ENCODE results near the gene FMN1. TPM values are rescaled to one million over a fixed set of nuclear protein-coding genes. Genes with fewer than 3 reads are reported as not detected.
"Not testable (repeated sequence)": the region's sequence is repeated elsewhere in the genome, so short reads cannot be mapped to it uniquely, and the experiment has no call there.

The FMN1 gene
- total RNA-seq, 1 experiment from 2014 or later: 21.9 TPM

GRCh38 chr15:33094336-33094735 is 100.2 kb downstream of the FMN1 start:
- peak; percentile 57 for DNase-seq (ENCODE audit: low read depth)

- DNase-seq (ENCODE audit: low read depth): no peak
Measured at GRCh38 chr15:33093222-33093621, 101.3 kb downstream of the FMN1 start.

GRCh38 chr15:33091983-33092693 is 102.4 kb downstream of the FMN1 start:
- no peak for DNase-seq (ENCODE audit: low read depth)

- peak; percentile 87 for DNase-seq (ENCODE audit: low read depth)
Measured at GRCh38 chr15:33089878-33090757, 104.4 kb downstream of the FMN1 start.

GRCh38 chr15:33089165-33089877 is 105.2 kb downstream of the FMN1 start:
- no peak for DNase-seq (ENCODE audit: low read depth)

- peak; percentile 81 for DNase-seq (ENCODE audit: low read depth)
Measured at GRCh38 chr15:33086500-33087121, 107.9 kb downstream of the FMN1 start.

GRCh38 chr15:33084661-33085060 is 109.9 kb downstream of the FMN1 start:
- peak; percentile 69 for DNase-seq (ENCODE audit: low read depth)

- peak; percentile 46 for DNase-seq (ENCODE audit: low read depth)
Measured at GRCh38 chr15:33083232-33084081, 111.1 kb downstream of the FMN1 start.

GRCh38 chr15:33080006-33080405 is 114.5 kb downstream of the FMN1 start:
- no peak for DNase-seq (ENCODE audit: low read depth)

- no peak for DNase-seq (ENCODE audit: low read depth)
Measured at GRCh38 chr15:33078607-33079006, 115.9 kb downstream of the FMN1 start.

GRCh38 chr15:33076937-33077336 is 117.6 kb downstream of the FMN1 start:
- no peak for DNase-seq (ENCODE audit: low read depth)

- no peak for DNase-seq (ENCODE audit: low read depth)
Measured at GRCh38 chr15:33074942-33075341, 119.6 kb downstream of the FMN1 start.

- no peak for DNase-seq (ENCODE audit: low read depth)
Measured at GRCh38 chr15:33074212-33074611, 120.3 kb downstream of the FMN1 start.

- DNase-seq (ENCODE audit: low read depth): no peak
Measured at GRCh38 chr15:33071451-33071850, 123.1 kb downstream of the FMN1 start.

GRCh38 chr15:33069903-33070302 is 124.6 kb downstream of the FMN1 start:
- not testable (repeated sequence) for DNase-seq (ENCODE audit: low read depth)

GRCh38 chr15:33069161-33069560 is 125.4 kb downstream of the FMN1 start:
- DNase-seq (ENCODE audit: low read depth): no peak

- peak; percentile 96 for DNase-seq (ENCODE audit: low read depth)
Measured at GRCh38 chr15:33068511-33068990, 126.0 kb downstream of the FMN1 start.

GRCh38 chr15:33068007-33068481 is 126.5 kb downstream of the FMN1 start:
- peak; percentile 67 for DNase-seq (ENCODE audit: low read depth)

- DNase-seq (ENCODE audit: low read depth): peak; percentile 81
Measured at GRCh38 chr15:33067456-33067855, 127.1 kb downstream of the FMN1 start.

- DNase-seq (ENCODE audit: low read depth): no peak
Measured at GRCh38 chr15:33066584-33066983, 127.9 kb downstream of the FMN1 start.

All from LHCN-M2 (cell line).